H54 (cell line): ENCODE results near the gene DLX2.

Experiments used
- DNase-seq: peaks from one replicate; pipeline ENCODE4 v3.0.0; 2011; ENCODE audit warnings: low spot score, mixed read lengths; ENCODE audit not compliant: insufficient read length
- FAIRE-seq: peaks from 3 replicates; lab custom pipeline; 2011; peaks lifted over from hg19 to GRCh38; lab: Jason Lieb, UNC
- POLR2A ChIP-seq: IDR thresholded peaks from 2 replicates; pipeline ENCODE4 v1.6.1; 2011; ENCODE audit warnings: low read depth, mild to moderate bottlenecking, low read length

Gene DLX2

DNA sequence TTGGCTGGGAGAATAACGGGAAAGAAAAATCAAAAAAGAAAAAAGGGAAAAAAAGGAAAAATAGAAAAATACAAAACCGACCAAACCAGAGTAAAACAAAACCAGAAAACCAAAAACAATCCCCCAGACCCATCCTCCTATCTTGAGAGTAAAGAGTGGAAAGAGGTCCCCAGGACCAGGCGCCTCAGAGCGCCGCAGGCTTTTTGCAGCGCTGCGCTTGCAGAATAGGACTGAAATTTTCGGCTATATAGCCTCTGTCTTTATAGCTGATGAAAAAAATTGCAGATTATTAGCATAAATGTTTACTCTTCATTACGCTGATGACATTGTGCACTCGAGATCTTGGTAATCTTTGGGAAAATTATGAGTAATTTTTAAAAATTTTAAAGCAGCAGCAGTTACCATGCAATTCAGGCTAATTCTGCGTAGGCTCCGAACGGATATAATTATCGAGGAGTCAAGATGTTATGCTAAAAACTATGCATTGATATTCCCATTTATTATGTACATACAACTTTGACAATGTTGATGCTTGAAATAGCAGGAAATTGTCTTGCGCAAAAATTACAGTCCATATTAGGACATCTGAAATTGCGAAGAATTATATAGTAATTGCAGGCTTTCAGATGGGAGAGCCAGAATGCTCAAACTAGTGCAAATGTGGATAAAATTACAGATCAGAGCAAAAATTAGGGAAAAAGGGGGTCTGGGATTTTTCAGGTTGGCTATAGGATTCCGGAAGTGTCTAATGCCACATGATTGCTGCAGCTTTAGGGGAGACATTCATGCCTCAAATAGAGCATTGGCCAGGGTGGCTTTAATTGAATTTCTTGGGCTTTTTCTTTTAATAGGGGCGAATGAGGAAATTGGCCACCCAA lies 9.0 kb downstream of the DLX2 start:
- no peak for DNase-seq
- TF ChIP-seq POLR2A = no peak
- no peak for FAIRE-seq

DNA sequence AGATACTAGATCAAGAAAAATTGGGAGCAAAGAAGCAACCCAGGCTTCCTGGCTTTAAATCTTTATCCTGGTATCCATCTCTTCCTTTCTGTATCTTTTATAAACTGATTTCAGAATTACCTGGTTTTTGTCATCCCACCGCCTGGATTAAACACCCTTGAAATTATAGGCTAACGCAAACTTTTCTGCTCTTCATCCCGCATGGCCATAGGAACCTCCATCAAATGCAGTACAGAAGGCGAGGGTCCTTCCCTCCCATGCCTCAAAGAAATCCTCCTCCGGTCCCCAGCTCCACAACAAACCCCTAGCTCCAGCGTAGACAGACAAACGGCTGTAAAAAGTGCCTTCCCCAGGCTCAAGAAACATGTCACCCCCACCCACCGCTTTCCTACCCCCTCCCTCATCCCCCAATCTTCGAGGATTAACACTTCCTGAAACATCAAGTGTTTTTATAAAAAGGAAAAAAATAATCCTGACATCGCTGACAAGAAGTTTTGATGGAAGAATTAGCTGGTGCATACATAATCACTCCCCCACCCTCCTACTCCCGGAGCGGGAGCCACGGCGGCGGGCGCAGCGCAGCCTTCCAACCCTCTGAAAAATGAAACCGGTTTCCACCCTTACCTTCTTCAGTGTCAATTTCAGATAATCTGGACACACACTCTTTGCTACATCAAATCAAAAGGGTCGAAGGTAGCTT lies 9.8 kb downstream of the DLX2 start:
- TF ChIP-seq POLR2A = no peak
- DNase-seq (no peak), FAIRE-seq (no peak)

DNA sequence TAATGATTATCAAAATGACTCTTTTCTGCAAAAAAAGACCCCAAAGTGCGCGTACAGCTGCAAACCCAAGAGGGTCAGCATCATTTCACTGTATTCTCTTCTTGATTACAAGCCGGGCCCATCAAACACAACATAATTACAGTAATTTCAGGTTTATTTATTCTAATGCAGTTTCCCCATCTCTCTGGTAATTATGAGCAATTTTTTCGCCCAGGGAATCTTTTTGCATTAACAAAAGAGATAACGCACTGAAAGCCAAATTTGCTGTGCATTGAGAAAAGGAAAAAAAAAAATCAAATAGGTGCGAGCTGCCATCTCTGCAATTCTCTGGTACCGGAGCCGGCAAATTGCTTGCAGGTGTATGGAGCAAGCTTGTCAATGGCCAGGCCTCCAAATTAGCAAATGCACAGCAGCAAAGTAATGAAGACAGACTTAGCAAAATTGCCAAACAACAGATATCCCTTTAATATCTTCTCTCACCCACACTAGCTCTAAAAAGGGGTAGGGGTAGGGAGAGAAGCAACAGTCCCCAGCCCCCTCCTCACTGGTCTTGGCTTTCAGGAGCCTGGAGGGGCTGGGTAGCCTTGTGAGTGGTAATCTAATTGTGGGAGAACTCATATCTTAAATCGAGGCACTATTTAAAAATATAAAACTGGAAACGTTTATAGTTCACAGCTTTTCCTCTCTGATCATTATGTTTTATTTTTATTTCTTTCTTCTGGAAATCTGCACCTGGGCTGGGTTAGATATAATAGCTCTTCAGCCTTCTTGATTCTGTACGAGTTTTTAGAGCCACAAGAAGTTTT lies 10.7 kb downstream of the DLX2 start:
- DNase-seq = no peak
- no peak for FAIRE-seq
- TF ChIP-seq POLR2A = no peak

DNA sequence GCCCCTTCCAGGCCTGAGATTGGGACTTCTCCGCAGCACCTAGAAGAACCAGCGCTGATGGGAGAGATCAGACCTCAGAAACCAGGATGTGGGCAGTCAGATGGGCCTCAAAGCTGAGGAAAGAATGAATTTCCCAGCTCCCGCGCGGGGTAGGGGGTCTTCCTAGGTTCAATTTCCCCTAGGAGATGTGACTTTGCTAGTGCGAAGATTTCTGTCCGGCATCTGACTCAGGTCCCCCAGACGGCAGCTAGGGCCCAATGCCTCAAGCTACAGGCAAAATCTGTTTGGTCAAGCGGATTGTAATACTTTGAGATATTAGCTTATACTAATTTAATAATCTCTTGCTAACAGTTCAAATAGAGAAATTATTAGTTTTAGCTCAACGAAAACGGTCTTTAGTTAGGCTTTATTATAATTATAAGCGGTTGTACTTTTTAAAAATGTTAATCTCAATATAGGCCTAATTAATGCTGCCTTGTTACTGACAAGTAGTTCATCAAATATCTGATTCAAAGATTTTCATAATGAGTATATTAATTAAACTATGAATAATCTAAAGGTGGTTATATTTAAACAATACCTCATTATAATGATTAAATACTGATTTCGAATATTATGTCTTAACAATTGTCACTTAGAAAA lies 11.6 kb downstream of the DLX2 start:
- DNase-seq = no peak
- TF ChIP-seq POLR2A = no peak
- no peak for FAIRE-seq

DNA sequence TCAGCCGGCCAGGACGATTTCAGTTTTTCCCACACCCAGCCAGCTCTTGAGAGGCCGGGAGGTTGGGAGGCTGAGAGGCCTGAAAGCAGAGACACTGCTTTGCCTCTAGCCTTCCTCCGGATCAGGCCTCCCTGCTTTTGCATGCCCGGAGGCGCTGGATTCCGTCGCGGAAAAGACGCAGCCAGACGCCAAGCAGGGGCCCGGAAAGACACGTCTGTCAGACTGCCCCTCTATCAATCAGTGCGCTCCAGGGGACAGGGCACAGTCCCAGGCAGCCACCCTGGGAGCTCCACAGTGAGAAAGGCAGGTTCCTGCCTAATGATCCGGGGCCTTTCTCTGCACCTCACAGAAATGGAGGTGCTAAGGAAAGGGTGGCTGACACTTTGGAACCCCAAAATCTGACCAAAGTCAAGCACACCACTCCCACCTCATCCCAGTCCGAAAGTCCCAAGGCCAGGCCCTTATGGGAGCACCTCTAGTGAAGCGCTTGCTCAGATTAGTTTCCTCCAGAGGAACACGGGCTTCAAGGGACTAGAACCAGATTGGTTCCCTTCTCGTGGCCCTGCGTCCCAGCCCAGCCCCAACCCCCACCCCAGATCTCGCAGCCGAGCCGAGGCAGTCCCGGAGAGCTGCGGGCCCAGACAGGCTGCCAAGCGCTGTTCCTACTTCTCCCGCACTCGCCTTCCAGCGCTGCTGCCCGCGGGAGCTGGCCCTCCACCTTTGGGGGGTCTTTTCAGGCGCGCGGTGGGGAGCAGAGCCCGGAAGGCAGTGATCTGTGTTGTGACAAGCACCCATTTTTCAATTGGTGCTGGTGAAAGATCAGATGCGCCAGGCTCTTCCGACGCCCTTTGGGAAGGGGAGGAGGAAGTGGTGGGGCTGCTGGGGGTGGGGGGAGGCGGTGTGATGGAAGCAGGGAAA lies 12.4 kb downstream of the DLX2 start:
- no peak for FAIRE-seq
- no peak for TF ChIP-seq POLR2A

DNA sequence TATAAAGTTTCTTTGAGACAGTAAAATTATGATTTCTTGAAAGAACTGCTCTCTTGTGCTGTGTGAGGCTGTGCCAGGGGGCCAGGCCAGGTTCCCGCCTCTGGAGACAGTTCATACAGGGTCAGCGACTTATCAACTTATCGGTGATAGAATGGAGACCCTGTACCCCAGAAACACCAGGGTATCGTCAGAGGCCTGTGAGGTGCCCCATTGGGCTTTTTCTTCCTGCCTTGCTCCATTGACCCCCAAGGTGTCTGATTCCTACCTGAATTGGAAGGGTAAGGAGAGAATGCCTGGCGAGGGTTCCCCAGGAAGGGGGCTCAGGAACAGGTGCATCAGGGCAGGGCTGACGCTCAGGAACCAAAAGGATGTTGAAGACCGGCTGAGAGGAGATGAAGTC lies 13.1 kb downstream of the DLX2 start:
- no peak for FAIRE-seq
- no peak for DNase-seq
- TF ChIP-seq POLR2A = no peak

More for the DNA sequence above, 12.4 kb downstream of the DLX2 start:
- no peak for DNase-seq

DNA sequence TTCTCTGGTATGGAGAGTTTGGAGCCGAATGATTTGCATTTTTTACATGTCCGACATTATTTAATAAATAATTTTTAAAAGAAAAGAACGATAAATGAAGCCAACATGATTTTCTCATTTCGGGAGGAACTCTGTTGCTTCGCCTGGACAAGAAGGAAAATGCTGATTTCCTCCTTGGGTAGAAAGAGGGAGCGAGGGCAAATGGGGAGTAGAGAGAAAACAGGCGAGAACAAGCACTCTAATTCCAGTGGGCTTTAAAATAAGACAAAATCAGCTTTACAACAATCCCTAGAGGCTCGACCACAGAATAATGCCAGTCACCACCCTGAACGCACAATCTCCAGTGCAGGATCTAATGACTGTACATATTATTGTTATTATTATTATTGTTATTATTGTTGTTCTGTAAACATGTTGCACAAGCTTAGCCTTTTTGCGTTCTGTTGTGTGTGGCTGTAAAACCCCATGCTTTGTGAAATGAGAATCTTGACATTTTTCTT lies 13.6 kb downstream of the DLX2 start:
- FAIRE-seq (no peak), DNase-seq (no peak)
- no peak for TF ChIP-seq POLR2A

DNA sequence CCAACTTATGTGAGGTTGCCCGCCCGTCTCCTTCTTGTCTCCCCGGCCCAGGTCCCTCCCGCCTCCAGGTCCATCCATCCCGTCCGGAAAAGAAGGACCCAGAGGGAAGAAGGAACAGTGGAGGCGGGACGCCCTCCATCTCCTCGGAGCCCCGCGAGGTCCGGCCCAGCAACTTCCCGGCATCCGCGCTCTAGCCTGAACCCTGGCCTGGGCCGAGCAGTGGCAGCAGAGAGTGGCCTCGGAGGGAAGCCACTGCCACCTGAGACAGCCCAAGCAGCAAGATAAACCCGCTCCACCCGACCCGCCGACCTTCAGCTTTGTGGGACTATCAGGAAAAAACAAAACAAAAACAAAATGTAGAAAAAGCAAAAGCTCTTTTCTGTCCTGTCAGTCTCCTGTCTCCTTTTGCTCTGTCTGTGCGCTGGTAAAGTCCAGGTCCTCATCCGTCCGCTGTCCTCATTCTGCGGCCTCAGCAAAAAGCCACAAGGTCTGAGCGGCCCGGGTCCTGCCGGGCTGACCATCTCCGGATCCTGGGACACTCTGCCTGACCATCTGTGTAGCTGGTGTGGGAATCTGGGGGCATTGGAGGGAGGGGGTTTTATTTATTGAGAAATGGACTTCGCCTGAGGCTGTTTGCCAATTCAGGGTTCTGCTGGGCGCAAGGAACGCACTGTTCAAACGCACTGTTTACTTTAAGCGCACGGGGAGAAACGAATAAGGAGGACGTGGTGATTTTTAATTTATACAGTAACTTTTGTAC lies 14.3 kb downstream of the DLX2 start:
- no peak for TF ChIP-seq POLR2A
- DNase-seq (no peak), FAIRE-seq (no peak)

DNA sequence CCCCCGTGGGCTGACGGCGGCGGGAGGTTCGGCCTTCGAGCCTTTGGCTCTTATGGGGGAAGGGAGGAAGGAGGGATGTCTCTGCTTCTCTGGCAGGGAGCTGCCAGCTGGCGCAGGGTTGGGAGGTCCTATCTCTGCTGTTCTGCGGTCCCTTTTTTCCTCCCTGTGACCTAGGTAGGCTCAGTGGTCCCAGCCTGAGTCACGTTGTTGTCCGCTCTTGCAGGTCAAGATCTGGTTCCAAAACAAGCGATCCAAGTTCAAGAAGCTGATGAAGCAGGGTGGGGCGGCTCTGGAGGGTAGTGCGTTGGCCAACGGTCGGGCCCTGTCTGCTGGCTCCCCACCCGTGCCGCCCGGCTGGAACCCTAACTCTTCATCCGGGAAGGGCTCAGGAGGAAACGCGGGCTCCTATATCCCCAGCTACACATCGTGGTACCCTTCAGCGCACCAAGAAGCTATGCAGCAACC lies 14.9 kb downstream of the DLX2 start:
- no peak for TF ChIP-seq POLR2A
- no peak for DNase-seq

DNA sequence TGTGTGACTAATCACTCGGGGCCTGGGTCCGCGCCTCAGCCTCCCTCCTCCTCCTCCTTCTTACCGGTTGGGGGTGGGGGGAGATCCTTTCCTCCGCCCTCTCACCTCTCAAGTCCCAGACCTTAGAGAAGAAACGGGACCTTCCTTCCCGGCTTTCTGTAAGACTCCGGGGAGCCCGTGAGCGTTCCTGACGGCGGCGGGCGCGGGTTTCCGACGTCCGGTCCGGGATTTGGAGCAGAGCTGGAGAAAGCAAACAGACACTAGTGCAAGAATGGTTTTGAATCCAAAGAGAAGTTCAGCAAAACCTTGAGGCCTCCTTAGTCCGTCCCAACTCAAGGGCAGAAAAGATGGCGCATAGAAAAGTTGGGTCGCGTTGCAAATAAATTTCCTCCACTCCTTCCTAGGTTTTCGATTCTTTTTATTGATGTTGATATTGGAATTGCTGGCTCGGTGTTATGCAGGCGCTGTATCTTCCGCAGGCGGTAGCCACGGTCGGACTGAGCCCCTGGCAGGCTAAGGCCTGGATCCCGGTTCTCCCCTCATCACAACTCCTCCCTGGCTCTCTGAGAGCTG lies 15.4 kb downstream of the DLX2 start:
- FAIRE-seq = no peak
- no peak for DNase-seq
- no peak for TF ChIP-seq POLR2A

More for the DNA sequence above, 14.9 kb downstream of the DLX2 start:
- FAIRE-seq = no peak
